HUES48 (cell line): ENCODE measurements around the gene OPCML.

ENCODE experiments used
- H3K27ac ChIP-seq: one replicate; pipeline ENCODE4 v1.7.0; 2013; ENCODE audit warnings: low read depth, low read length, inconsistent platforms
- H3K27me3 ChIP-seq: 2 replicates; pipeline ENCODE4 v1.6.1; 2013; ENCODE audit warnings: mild to moderate bottlenecking, low read length; ENCODE audit not compliant: control insufficient read depth, insufficient read depth
- H3K36me3 ChIP-seq: 2 replicates; pipeline ENCODE4 v1.6.1; 2013; ENCODE audit warnings: low read length; ENCODE audit not compliant: control insufficient read depth, insufficient read depth
- H3K4me1 ChIP-seq: 2 replicates; pipeline ENCODE4 v1.6.1; 2013; ENCODE audit warnings: mild to moderate bottlenecking, low read length; ENCODE audit not compliant: control insufficient read depth, insufficient read depth
- H3K4me3 ChIP-seq: 2 replicates; pipeline ENCODE4 v1.5.1; 2013; ENCODE audit warnings: mild to moderate bottlenecking, low read depth, low read length
- H3K9ac ChIP-seq: 2 replicates; pipeline ENCODE4 v1.6.1; 2013; ENCODE audit warnings: mild to moderate bottlenecking, low read depth, low read length, moderate library complexity
- H3K9me3 ChIP-seq: 2 replicates; pipeline ENCODE4 v1.6.1; 2013; ENCODE audit warnings: low read length; ENCODE audit not compliant: control insufficient read depth, insufficient read depth

The OPCML gene

DNA sequence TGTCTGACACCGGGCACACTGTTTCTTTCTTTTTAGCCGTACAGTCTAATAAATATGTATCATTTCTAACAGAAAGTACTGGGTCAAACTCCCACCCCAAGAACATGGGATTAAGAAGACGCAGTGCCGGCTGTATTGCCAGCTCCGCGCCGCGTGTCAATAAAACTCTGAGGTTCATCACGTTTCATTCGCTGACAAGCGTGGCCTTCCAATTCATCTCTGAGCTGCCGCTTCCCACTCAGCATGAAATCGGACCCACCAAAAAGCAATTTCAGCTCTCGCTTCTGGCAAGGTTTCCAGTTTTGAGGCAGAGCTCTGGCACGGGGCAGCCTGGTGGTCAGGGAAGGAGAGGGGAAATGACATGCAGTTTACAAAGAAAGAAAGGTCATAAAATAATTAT is 819.8 kb downstream of the OPCML start:
- no peaks in the 10 kb centered on the region for H3K27me3 ChIP-seq
- H3K4me3 ChIP-seq: no peak overlapping the region
- H3K4me1 ChIP-seq: no peaks in the 10 kb centered on the region
- no peak overlapping the region for H3K27ac ChIP-seq
- no peaks in the 10 kb centered on the region for H3K9me3 ChIP-seq
- H3K36me3 ChIP-seq: no peaks in the 10 kb centered on the region
- no peak overlapping the region for H3K9ac ChIP-seq

DNA sequence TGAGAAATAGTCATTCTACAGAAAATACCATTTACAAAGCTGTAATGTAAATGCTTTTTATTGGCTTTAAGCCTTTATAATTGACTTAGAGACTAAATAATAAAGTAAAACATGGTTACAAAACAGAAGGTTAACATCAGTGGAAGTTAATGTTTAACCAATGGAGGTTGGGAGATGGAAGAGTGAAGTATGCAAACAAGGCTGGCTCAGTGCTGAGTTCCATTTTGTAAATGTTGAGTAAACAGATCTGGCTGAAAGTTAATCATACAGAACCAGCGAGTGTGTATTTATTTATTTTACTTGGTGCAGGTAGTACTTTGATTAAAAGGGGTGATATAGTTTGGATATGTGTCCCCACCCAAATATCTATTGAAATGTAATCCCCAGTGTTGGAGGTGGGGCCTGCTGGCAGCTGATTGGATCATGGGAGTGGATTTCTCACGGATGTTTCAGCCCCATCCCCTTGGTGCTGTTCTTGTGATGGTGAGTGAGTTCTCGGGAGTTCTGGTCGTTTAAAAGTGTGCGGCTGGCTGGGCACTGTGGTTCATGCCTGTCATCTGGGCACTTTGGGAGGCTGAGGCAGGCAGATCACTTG is 827.4 kb downstream of the OPCML start:
- no peaks in the 10 kb centered on the region for H3K27me3 ChIP-seq
- no peaks in the 10 kb centered on the region for H3K4me1 ChIP-seq
- no peak overlapping the region for H3K9ac ChIP-seq
- H3K36me3 ChIP-seq: no peaks in the 10 kb centered on the region
- H3K27ac ChIP-seq: no peak overlapping the region
- H3K4me3 ChIP-seq: no peak overlapping the region
- H3K9me3 ChIP-seq: no peaks in the 10 kb centered on the region

DNA sequence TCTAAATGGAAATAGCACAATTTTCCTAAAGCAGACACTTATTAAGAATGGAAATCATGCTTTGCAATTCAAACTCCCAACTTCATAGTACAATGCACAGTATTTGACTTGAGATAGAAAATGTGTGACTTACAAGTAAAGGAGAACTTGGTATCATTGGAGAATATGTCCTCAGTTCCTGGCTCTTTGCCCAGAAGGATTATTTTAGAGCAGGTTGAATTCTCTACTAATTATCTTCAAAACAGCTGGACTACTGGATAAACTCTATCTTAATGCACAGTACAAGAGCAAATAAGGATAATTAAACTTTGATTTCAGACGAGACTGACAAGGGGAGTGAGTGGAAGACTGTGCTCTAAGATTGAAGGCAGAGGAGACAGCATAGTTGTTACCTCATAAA is 839.4 kb downstream of the OPCML start:
- Histone ChIP-seq H3K9me3 (no peaks in the 10 kb centered on the region), H3K4me3 (no peak overlapping the region), H3K27me3 (no peaks in the 10 kb centered on the region), H3K36me3 (no peaks in the 10 kb centered on the region), H3K27ac (no peak overlapping the region), H3K9ac (no peak overlapping the region), H3K4me1 (peaks cover 4% of the 10 kb centered on the region; the same call in 1 of the 2 replicates)

DNA sequence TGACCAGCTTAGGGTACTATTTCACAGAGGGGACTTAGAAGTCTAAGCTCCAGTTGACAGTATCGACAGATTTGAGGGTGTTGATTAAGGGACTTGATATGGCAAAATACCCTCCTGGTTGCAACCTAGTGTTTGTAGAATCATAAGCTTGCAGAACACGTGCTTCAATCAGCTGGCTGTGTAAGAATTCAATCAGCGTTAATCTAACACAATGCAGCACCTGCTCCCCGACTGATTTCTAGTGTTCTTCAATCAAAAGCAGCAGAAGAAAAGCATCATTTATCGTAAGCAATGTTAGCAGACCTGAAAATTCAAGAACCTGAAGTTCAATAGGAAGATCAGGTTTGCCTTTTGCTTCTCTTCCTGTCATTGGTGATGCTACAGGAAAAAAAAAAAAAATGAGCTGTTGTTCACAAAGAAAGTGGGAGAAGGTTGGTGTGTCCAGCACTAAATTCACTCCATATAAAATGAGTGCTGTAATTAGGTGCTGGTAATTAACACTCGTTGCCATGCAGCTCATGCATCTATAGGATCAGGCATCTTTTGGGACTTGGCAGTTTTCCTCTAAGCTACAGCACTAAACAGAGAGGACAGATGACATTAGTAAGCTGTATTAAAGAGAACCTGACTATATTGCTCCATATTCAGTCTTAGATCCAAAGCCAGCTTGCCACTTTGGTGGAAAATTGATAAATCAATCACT is 840.3 kb downstream of the OPCML start:
- H3K36me3 ChIP-seq: no peaks in the 10 kb centered on the region
- no peak overlapping the region for H3K9ac ChIP-seq
- no peak overlapping the region for H3K27ac ChIP-seq
- no peak overlapping the region for H3K4me3 ChIP-seq
- H3K4me1 ChIP-seq: peaks cover 8% of the 10 kb centered on the region; the same call in 1 of the 2 replicates
- no peaks in the 10 kb centered on the region for H3K27me3 ChIP-seq
- H3K9me3 ChIP-seq: no peaks in the 10 kb centered on the region

DNA sequence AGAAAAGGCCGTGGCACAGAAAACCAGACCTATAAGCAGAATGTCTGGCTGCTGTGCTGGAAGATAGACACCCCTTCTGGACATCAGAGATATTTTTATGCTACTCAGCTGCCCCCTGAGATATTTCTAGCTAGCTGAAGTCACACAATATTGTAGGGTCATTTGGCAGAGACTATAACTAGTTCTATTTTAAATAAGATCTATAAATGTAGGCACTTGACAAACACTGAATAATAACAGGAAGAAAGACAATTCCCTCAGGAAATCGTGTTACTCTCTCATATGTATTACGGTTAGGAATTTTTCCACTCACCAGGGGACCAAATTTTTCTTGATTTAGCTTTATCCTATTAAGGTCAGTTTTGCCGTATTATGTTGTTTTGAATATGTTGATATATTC is 845.4 kb downstream of the OPCML start:
- Histone ChIP-seq H3K27me3 (no peaks in the 10 kb centered on the region), H3K9me3 (no peaks in the 10 kb centered on the region), H3K4me3 (no peak overlapping the region), H3K27ac (no peak overlapping the region), H3K36me3 (no peaks in the 10 kb centered on the region), H3K9ac (no peak overlapping the region), H3K4me1 (peaks cover 8% of the 10 kb centered on the region; the same call in 1 of the 2 replicates)

DNA sequence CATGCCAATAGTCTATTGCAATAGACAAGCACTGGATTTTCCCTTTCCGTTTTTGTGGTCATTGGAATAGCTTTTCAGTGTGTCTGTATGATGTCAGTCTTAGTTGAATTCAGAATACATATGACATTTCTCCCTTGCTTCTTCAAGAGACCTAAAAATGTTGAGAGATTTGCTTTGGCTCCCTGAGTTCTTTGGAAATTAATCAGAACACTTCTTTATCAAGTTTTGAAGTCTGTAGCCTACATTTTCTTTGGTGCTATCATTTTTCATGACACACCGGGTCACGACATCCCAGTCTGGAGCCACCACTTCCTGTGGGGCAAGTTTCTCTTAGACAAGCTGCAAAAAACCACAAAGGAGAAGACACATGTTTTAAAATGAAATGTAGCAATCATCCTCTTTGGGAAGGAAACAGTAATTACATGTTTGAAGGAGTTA is 847.1 kb downstream of the OPCML start:
- Histone ChIP-seq H3K4me1 (peaks cover 8% of the 10 kb centered on the region; the same call in 1 of the 2 replicates), H3K9me3 (no peaks in the 10 kb centered on the region), H3K27me3 (no peaks in the 10 kb centered on the region), H3K36me3 (no peaks in the 10 kb centered on the region), H3K4me3 (no peak overlapping the region), H3K27ac (no peak overlapping the region), H3K9ac (no peak overlapping the region)

DNA sequence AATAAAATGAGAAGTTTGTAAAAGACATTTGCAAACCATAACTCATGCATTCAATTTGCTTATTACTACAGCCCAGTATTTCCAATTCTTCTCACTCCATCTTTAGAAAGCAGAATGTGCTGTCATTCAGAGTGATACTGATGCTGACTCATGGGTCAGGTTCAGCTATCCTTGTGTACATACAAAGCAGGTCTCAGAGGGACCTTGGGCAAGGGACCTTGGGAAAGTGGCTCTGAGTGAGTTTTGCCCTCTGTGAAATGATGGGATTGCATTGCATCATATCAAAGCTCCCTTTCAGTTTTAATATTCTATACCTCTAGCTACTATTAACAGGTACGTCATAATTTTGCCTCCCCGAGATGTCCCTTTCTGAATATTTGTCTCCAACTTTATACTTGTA is 848.7 kb downstream of the OPCML start:
- peaks cover 8% of the 10 kb centered on the region; the same call in 1 of the 2 replicates for H3K4me1 ChIP-seq
- H3K9ac ChIP-seq: no peak overlapping the region
- H3K4me3 ChIP-seq: no peak overlapping the region
- H3K27me3 ChIP-seq: no peaks in the 10 kb centered on the region
- no peak overlapping the region for H3K27ac ChIP-seq
- no peaks in the 10 kb centered on the region for H3K36me3 ChIP-seq
- H3K9me3 ChIP-seq: no peaks in the 10 kb centered on the region

DNA sequence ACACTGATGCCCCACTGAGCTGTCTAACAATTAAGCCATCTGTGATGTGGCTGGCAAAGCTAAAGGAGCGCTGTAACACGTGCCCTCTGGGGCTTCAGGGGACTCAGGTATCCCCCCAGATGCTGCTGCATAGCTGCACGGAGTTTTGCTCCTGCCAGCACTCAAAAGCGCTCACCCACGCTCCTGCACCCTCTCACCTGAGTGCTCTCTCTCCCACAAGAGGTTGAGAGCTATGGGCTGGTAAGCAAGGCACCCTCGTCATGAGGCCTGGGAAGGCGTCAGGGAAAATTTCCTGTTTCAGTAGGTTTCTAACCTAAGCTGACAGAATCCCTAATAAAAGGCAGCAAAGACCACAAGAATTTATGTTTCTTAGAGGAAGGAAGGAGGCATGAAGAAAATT is 850.3 kb downstream of the OPCML start:
- H3K9me3 ChIP-seq: no peaks in the 10 kb centered on the region; the same call in 1 of the 2 replicates
- no peak overlapping the region for H3K4me3 ChIP-seq
- H3K9ac ChIP-seq: no peak overlapping the region
- no peak overlapping the region for H3K27ac ChIP-seq
- no peaks in the 10 kb centered on the region for H3K27me3 ChIP-seq
- H3K36me3 ChIP-seq: no peaks in the 10 kb centered on the region
- no peaks in the 10 kb centered on the region for H3K4me1 ChIP-seq

DNA sequence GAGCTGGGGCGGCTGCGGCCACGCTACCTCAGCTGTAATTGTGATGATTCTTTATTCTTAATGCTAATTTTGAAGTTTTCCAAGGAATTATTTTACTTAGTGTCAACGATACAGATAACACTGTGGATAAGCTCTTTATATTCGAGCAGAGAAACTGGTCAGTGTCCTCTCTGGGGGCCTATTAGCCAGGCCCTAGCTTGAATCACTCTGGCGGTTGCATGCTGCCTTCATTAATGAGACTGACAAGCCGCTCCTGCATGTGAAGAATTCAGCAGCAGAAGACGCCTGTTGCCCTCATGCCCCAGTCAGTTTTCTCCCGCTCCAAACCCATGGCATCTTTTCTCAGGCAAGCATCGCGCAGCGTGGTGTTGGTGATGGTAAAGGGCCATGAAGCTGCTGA is 851.7 kb downstream of the OPCML start:
- H3K9me3 ChIP-seq: no peaks in the 10 kb centered on the region; the same call in 1 of the 2 replicates
- H3K27me3 ChIP-seq: no peaks in the 10 kb centered on the region
- no peaks in the 10 kb centered on the region for H3K36me3 ChIP-seq
- H3K9ac ChIP-seq: no peak overlapping the region
- H3K4me3 ChIP-seq: no peak overlapping the region
- H3K4me1 ChIP-seq: no peaks in the 10 kb centered on the region
- no peak overlapping the region for H3K27ac ChIP-seq

DNA sequence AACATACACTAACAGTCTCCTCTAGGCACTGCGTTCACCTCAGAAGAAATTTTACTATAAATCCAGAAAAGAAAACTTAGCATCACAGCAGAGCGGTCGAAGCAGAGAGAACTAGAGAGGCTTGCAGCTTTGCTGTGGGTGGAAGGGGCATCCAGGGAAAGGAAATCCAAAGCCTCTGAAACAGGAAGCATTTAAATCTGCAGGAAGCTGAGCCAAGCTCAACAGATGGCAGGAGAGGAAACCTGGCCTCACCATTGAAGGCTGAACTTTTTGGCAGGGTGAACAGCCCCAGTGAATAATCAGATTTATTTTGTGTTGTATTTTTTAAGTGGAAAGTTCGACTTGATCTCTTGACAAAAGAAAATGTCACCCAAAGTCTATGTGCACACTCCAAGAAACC is 858.1 kb downstream of the OPCML start:
- Histone ChIP-seq H3K36me3 (no peaks in the 10 kb centered on the region), H3K27ac (no peak overlapping the region), H3K9me3 (no peaks in the 10 kb centered on the region; the same call in 1 of the 2 replicates), H3K4me3 (no peak overlapping the region), H3K4me1 (no peaks in the 10 kb centered on the region), H3K9ac (no peak overlapping the region), H3K27me3 (no peaks in the 10 kb centered on the region)

DNA sequence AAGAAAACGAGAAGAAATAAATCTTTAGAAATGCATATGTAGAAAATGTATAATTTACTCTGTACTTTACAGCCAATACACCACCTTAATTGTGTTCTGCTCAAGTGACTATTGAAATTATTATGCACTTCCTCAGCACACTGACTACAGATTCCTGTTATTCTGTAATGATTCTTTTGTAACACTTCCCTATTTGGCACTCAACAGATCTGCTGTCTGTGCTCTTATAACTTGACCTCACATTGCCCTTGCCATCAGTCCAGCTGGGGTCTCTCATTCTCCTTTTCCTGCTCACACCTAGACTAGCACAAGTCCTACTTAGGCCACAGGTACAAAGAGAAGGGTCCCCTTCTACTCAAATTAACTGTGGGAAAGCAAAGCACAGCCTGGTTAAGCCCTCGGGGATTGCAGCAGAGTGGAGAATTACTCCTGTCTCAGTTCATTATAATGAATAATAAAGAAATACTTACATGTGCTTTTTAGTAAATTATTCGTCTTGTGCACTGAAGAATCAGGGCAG is 860.4 kb downstream of the OPCML start:
- no peak overlapping the region for H3K27ac ChIP-seq
- H3K9me3 ChIP-seq: no peaks in the 10 kb centered on the region
- H3K27me3 ChIP-seq: no peaks in the 10 kb centered on the region
- H3K4me1 ChIP-seq: no peaks in the 10 kb centered on the region
- no peaks in the 10 kb centered on the region for H3K36me3 ChIP-seq
- H3K4me3 ChIP-seq: no peak overlapping the region
- no peak overlapping the region for H3K9ac ChIP-seq
